OCI-M2 (cell line): ENCODE data around the gene TXNL4A.
"Not testable (repeated sequence)": the region's sequence is repeated elsewhere in the genome, so short reads cannot be mapped to it uniquely, and the experiment has no call there.

ENCODE experiments used
- DNase-seq: peaks from one replicate; lab custom pipeline; 2025; ENCODE audit not compliant: unreplicated experiment; lab: John Stamatoyannopoulos, UW

The TXNL4A gene, protein sequence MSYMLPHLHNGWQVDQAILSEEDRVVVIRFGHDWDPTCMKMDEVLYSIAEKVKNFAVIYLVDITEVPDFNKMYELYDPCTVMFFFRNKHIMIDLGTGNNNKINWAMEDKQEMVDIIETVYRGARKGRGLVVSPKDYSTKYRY

GRCh38 chr18:79988451-79989194, at the start of gene TXNL4A:
Gene TXNL4A, minus strand, starts transcription at chr18:79988563. Its CDS starts 171 bp downstream, at chr18:79988392.
- no peak for DNase-seq

DNA sequence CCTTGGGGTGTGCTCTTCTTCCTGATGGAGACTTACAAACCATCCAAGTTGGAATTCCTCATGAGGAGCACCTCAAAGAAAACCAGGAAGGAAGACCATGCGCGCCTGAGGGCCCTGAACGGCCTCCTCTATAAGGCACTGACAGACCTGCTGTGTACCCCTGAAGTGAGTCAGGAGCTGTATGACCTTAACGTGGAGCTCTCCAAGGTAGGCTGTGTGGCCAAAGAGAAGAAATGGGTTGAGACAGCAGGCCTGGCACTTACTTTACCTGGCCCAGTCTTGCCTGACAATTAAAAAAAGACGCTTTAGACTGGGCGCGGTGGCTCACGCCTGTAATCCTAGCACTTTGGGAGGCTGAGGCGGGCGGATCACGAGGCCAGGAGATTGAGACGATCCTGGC, 48.9 kb upstream of the TXNL4A start:
- DNase-seq = no peak

DNA sequence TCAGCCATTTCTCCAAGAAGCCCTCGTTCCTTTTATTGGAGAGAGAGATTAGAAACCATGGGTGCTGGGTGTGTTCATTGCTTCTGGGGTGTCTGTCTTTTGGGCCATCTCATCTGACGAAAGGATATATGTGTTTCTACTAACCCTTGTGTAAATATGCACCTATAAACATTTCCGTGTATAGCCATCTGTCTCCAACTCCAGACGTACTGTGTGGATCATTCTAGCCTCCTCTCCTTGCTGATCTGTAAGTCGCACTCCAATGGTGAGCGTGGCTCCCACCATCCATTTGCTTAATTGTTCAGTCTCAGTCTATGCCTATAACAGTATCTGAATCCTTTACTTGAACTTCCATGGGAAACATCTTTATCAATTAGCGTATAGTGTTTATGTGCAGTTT, 47.6 kb upstream of the TXNL4A start:
- peak; percentile 5 for DNase-seq

- no peak for DNase-seq
Measured at GRCh38 chr18:80034852-80035406, 46.6 kb upstream of the TXNL4A start.

GRCh38 chr18:80034068-80034851, 45.9 kb upstream of the TXNL4A start, which contains the start of gene RBFA:
Gene RBFA, plus strand, starts transcription at chr18:80034434. Its CDS starts 62 bp downstream, at chr18:80034496.
- DNase-seq = peak; percentile 50

DNA sequence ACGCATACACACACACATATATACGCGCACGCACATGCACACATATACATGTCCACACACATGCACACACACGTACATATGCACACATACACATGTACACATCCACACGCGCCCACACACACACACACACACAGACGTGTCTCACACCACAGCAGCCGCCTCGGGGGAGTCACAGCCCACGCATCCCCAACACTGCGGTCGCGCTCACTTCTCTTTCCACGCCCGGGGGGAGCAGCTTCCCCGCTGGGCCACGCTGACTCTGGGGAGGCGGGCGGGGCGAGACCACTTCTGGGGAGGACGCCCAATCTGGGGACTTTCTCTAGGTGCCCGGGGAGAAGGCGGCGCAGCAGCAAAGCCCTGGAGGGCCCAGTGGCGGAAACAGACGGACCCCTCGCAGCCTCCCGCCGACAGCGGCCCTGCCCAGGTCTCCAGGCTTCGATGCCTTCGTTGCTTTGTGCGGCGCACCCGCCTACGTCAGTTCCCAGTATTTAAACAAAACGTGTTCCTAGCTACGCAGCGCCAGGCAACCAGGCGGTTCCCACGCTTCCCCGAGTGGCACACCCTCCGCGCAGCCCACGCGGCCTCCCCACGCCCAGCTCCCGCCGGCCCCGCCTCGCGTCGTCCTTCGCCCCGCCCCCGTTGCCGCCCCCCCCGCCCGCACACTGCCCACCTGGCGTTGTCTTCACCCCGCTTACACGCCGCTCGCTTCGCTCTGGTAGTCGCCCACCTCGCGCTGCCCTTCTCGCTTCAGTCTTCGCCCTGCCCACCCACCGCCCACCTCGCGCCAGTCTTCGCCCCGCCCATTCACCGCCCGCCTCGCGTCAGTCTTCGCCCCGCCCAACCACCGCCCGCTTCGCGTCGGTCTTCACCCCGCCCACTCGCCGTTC, 45.1 kb upstream of the TXNL4A start:
- no peak for DNase-seq

DNA sequence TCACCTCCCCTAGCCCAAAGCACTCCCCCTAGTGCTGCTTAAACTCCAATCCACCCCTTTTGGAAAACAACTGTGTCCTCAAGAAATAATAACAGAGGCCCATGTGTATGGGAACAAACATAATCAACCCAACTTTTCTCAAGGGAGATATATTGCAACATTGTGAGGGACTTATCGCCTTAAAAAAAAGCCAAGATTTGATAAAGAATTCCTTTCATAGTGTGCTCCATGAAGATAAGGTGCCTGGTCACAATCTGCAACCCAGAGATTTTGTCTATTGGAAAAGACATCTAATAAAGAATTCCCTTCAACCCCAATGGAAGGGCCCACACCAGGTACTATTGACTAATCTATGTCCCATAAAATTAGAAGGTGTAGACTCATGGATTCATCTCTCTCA, 41.3 kb upstream of the TXNL4A start:
- DNase-seq = no peak

DNA sequence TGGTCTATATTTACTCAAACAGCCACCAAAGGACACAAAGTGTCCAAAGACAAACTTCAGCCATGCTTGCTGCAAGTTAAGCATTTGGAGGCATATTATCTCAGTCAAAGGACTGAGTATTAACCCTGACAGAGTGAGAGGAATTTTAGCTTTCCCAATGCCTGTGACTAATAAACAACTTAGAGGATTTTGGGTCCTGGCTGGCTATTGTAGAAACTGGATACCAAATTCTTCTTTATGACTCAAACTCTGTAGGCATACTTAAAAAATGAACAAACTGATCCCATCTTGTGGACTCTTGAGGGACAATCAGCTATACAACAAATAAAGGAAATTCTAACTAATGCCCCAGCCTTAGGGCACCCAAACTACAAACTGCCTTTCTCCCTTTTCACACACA, 39.4 kb upstream of the TXNL4A start:
- DNase-seq = not testable (repeated sequence)

DNA sequence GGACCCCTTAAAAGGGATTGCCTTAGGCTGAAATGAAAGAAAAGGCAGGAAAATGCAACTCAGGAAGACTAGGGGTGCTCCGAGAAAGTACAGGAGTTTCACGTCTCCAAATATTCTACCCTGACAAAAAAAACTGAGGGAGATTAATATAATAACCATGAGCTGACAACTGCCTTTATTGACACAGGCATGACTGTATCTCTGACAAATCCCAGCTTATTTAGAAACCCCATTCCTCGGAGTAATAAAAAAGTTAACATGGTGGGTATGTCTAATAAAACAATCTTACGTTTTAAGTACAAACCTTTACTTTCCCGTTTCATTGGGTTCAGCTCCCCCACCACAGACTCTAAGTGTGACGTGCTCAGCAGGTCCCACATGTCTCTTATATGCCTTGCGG, 38.0 kb upstream of the TXNL4A start:
- no peak for DNase-seq

DNA sequence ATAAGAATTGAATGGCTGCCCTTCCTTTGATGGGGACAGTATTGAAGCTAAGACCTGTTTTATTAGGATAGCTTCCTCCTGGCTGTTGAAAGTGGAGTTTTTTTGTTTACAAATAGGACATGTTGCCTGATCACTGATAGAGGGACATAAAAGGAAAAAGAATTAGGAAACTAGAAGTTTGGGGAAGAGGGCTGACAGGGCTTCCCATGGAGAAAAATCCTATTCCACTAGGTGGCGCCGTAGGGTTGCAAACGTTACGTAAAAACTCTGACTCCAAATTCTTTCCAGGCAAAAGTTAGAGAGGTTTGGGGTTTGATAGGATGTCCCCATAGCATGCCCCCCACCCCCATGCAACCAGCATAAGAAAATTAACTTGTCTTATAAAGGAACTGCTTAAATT, 34.8 kb upstream of the TXNL4A start:
- no peak for DNase-seq

- no peak for DNase-seq
Measured at GRCh38 chr18:80022613-80023012, 34.2 kb upstream of the TXNL4A start.

- DNase-seq = no peak
Measured at GRCh38 chr18:80012714-80013113, 24.4 kb upstream of the TXNL4A start.

DNA sequence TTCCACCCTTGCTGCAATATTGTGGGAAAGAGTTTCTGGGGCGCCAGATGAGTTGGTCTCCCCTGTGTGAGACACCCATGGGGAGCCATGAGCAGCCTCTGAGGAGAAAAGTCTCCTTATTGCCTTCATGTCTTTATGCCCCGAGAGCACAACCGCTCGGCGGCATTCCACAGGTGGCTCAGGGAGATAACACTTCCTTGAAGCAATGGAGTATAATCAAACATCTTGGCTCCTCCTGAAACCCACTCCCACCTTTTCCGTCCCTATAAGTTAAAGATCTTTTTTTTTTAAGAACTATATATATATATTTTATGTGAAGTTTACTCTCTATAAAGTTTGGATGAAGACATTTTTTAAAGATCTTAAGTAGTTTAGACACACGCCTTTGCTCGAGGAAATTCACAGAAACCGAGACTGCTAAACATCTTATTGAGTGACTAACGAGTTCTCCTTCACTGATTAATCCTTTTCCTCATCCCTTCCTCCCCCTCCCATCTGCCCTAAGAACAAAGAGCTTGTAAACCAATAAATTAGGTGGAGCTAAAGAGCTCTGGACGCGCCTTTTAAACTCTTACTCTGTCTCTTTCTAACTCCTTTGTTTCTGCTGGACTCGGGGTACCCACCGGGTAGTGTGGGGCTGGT, 23.3 kb upstream of the TXNL4A start:
- not testable (repeated sequence) for DNase-seq

- DNase-seq = no peak
Measured at GRCh38 chr18:80010551-80010906, 22.2 kb upstream of the TXNL4A start.

DNA sequence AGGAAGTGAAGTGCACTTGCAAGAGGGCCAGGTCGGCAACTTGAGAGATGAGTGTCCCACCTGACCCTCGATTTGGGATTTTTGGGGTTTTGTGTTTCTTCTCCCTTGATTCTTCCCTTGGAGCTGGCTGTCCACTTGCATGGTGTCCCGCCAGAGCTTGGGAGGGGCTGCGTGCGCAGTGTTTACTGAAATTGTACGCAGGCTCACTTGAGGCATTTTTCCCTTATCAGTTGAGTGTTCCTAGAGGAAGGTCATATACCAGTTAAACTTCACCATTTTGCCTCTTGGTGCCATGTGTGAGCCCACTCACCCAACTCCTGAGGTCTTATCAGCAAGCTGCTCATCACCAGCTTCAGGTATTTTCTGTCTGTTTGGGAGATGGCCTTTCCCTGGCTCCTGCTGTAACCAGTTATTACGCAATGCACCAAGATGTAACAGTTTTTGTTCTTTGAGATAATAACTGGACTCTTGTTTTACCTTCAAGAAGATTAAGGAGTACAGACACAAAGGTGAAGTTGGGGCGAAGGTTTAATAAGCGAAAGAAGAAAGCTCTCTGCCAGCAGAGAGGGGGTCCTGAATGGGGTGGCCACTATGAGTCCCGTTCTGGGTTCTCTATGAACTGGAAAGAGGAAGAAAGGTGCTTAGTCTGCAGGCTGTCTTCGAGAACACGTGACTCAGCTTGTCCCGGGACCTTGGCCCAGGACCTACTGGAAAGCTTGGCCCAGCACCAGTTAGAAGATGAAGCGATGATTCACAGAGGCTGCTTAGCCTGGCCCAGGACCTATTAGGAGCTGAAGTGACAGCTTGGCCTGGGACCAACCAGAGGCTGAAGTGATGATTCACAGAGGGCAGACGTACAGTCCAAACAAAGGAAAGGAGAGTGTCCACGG, 21.5 kb upstream of the TXNL4A start:
- no peak for DNase-seq

DNA sequence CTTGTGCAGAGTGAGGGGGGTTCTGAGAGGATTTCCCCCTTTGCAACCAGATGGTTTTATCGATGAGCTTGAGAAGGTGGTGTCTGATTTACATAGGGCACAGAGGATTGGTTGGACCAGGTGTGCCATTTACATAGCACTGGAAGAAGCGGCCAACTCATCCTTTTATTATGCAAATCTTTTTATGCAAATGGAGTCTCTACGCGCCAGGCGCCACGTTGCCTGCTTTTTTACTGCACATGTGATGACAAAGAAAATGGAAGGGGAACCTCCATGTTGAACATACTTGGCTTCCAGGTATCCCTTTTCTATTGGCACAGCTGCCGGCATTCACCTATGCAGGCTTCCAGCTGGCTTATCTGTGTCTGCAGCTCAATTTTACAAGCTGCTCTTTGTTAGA, 18.4 kb upstream of the TXNL4A start:
- DNase-seq = no peak

GRCh38 chr18:80004600-80005342, 16.4 kb upstream of the TXNL4A start:
- DNase-seq = no peak

- DNase-seq = no peak
Measured at GRCh38 chr18:80002468-80002867, 14.1 kb upstream of the TXNL4A start.

- DNase-seq = no peak
Measured at GRCh38 chr18:80000877-80001276, 12.5 kb upstream of the TXNL4A start.
